Karpas-422 (cell line): ENCODE results near the gene HAO2. TPM values are rescaled to one million over a fixed set of nuclear protein-coding genes. Genes with fewer than 3 reads are reported as not detected.
"Not testable (repeated sequence)": the region's sequence is repeated elsewhere in the genome, so short reads cannot be mapped to it uniquely, and the experiment has no call there.

ENCODE experiments used
- DNase-seq: peaks from one replicate; pipeline ENCODE4 v3.0.0-alpha.2; 2015
- H2AFZ ChIP-seq: fragments of 200-600 bp; sonication (generic); 2 replicates; pipeline ENCODE4 v1.6.1; 2014; ENCODE audit warnings: antibody characterized with exemption, low read length, mixed read lengths
- H3K27ac ChIP-seq: fragments of 200-600 bp; sonication (generic); 2 replicates; pipeline ENCODE4 v1.5.1; 2014; ENCODE audit warnings: mild to moderate bottlenecking, low read length, moderate library complexity
- H3K27me3 ChIP-seq: fragments of 200-600 bp; sonication (generic); 2 replicates; pipeline ENCODE4 v1.6.1; 2014; ENCODE audit warnings: low read length, mixed read lengths
- H3K36me3 ChIP-seq: fragments of 200-600 bp; sonication (generic); 2 replicates; pipeline ENCODE4 v1.6.1; 2014; ENCODE audit warnings: low read length, mixed read lengths; ENCODE audit not compliant: insufficient read depth
- H3K4me1 ChIP-seq: fragments of 200-600 bp; sonication (generic); 2 replicates; pipeline ENCODE4 v1.6.1; 2014; ENCODE audit warnings: mild to moderate bottlenecking, low read length, mixed read lengths
- H3K4me2 ChIP-seq: fragments of 200-600 bp; sonication (generic); 2 replicates; pipeline ENCODE4 v1.6.1; 2014; ENCODE audit warnings: low read length, low read depth, mild to moderate bottlenecking; ENCODE audit not compliant: poor library complexity, severe bottlenecking
- H3K4me3 ChIP-seq: fragments of 200-600 bp; sonication (generic); 2 replicates; pipeline ENCODE4 v1.5.1; 2014; ENCODE audit warnings: mild to moderate bottlenecking, antibody characterized with exemption, low read length, mixed read lengths
- H3K79me2 ChIP-seq: fragments of 200-600 bp; sonication (generic); 2 replicates; pipeline ENCODE4 v1.6.1; 2014; ENCODE audit warnings: mild to moderate bottlenecking, low read length, mixed read lengths
- H3K9ac ChIP-seq: fragments of 200-600 bp; sonication (generic); 2 replicates; pipeline ENCODE4 v1.6.0; 2014; ENCODE audit warnings: low read length
- H3K9me2 ChIP-seq: fragments of 200-600 bp; sonication (generic), shearing (Covaris generic); replicated peaks from 2 replicates; pipeline ENCODE4 v1.6.0; 2014; ENCODE audit warnings: mild to moderate bottlenecking, low read length, moderate library complexity; ENCODE audit not compliant: insufficient read depth
- H3K9me3 ChIP-seq: fragments of 300-700, 200-600 bp; sonication (generic); 2 replicates; pipeline ENCODE4 v1.6.1; 2014; ENCODE audit warnings: low read length, mixed read lengths
- H4K20me1 ChIP-seq: fragments of 200-600 bp; sonication (generic); 2 replicates; pipeline ENCODE4 v1.6.1; 2014; ENCODE audit warnings: mild to moderate bottlenecking, antibody characterized with exemption, low read length, low read depth; ENCODE audit not compliant: insufficient read depth
- total RNA-seq: library from RNA; depleted of rRNA; stranded (reverse); fragments of >200 nt; shearing (Covaris generic); gene quantifications from 2 replicates; pipeline ENCODE4 v1.2.3, GENCODE V29; 2014; ENCODE audit warnings: low replicate concordance

The HAO2 gene
- total RNA-seq, 1 experiment from 2014 or later: not detected

GRCh38 chr1:119338004-119338403 lies 30.6 kb upstream of the HAO2 start:
- Histone ChIP-seq H3K4me2 (no peak overlapping the region), H3K9me3 (no peaks in the 10 kb centered on the region), H3K4me3 (no peak overlapping the region), H3K79me2 (no peaks in the 10 kb centered on the region), H3K9ac (no peak overlapping the region), H3K4me1 (no peaks in the 10 kb centered on the region), H4K20me1 (no peaks in the 10 kb centered on the region), H2AFZ (no peak overlapping the region), H3K36me3 (no peaks in the 10 kb centered on the region), H3K27me3 (no peaks in the 10 kb centered on the region), H3K27ac (no peak overlapping the region), H3K9me2 (no peaks in the 10 kb centered on the region)
- DNase-seq: no peak

- H3K9me3 ChIP-seq: no peaks in the 10 kb centered on the region
- H3K4me1 ChIP-seq: no peaks in the 10 kb centered on the region
- H3K27me3 ChIP-seq: no peaks in the 10 kb centered on the region
- H3K27ac ChIP-seq: no peak overlapping the region
- no peak for DNase-seq
- no peaks in the 10 kb centered on the region for H3K36me3 ChIP-seq
- H4K20me1 ChIP-seq: no peaks in the 10 kb centered on the region
- H3K9me2 ChIP-seq: no peaks in the 10 kb centered on the region
- no peak overlapping the region for H3K9ac ChIP-seq
- H3K4me2 ChIP-seq: no peak overlapping the region
- no peak overlapping the region for H2AFZ ChIP-seq
- H3K4me3 ChIP-seq: no peak overlapping the region
- H3K79me2 ChIP-seq: no peaks in the 10 kb centered on the region
These were observed 29.8 kb upstream of the HAO2 start for GRCh38 chr1:119338757-119339156.

GRCh38 chr1:119340861-119341261 lies 27.7 kb upstream of the HAO2 start:
- Histone ChIP-seq H3K27ac (no peak overlapping the region), H3K27me3 (no peaks in the 10 kb centered on the region), H3K9me3 (no peaks in the 10 kb centered on the region), H2AFZ (no peak overlapping the region), H3K79me2 (no peaks in the 10 kb centered on the region), H3K9ac (no peak overlapping the region), H4K20me1 (no peaks in the 10 kb centered on the region), H3K4me2 (no peak overlapping the region), H3K4me1 (no peaks in the 10 kb centered on the region), H3K9me2 (no peaks in the 10 kb centered on the region), H3K36me3 (no peaks in the 10 kb centered on the region), H3K4me3 (no peak overlapping the region)
- DNase-seq: no peak

GRCh38 chr1:119341372-119341947 lies 27.1 kb upstream of the HAO2 start:
- no peak overlapping the region for H3K9ac ChIP-seq
- no peaks in the 10 kb centered on the region for H4K20me1 ChIP-seq
- no peaks in the 10 kb centered on the region for H3K4me1 ChIP-seq
- H3K27ac ChIP-seq: no peak overlapping the region
- no peaks in the 10 kb centered on the region for H3K9me3 ChIP-seq
- H3K79me2 ChIP-seq: no peaks in the 10 kb centered on the region
- no peaks in the 10 kb centered on the region for H3K9me2 ChIP-seq
- no peak overlapping the region for H3K4me2 ChIP-seq
- no peaks in the 10 kb centered on the region for H3K36me3 ChIP-seq
- DNase-seq: no peak
- no peak overlapping the region for H3K4me3 ChIP-seq
- no peak overlapping the region for H2AFZ ChIP-seq
- no peaks in the 10 kb centered on the region for H3K27me3 ChIP-seq

- Histone ChIP-seq H3K27me3 (no peaks in the 10 kb centered on the region), H3K9me2 (no peaks in the 10 kb centered on the region), H3K4me2 (no peak overlapping the region), H2AFZ (no peak overlapping the region), H3K9ac (no peak overlapping the region), H3K27ac (no peak overlapping the region), H3K9me3 (no peaks in the 10 kb centered on the region), H4K20me1 (no peaks in the 10 kb centered on the region), H3K4me3 (no peak overlapping the region), H3K79me2 (no peaks in the 10 kb centered on the region), H3K4me1 (no peaks in the 10 kb centered on the region), H3K36me3 (no peaks in the 10 kb centered on the region)
- DNase-seq: no peak
These were observed 23.2 kb upstream of the HAO2 start for GRCh38 chr1:119345398-119345797.

GRCh38 chr1:119347858-119348257 lies 20.7 kb upstream of the HAO2 start:
- no peaks in the 10 kb centered on the region for H4K20me1 ChIP-seq
- no peaks in the 10 kb centered on the region for H3K27me3 ChIP-seq
- H3K36me3 ChIP-seq: no peaks in the 10 kb centered on the region
- H3K9ac ChIP-seq: no peak overlapping the region
- H3K9me3 ChIP-seq: no peaks in the 10 kb centered on the region
- H3K9me2 ChIP-seq: no peaks in the 10 kb centered on the region
- H3K4me2 ChIP-seq: no peak overlapping the region
- no peak overlapping the region for H3K27ac ChIP-seq
- no peak overlapping the region for H3K4me3 ChIP-seq
- DNase-seq: no peak
- H3K4me1 ChIP-seq: no peaks in the 10 kb centered on the region
- no peaks in the 10 kb centered on the region for H3K79me2 ChIP-seq
- H2AFZ ChIP-seq: no peak overlapping the region

- H3K27ac ChIP-seq: no peak overlapping the region
- no peak overlapping the region for H3K9ac ChIP-seq
- no peaks in the 10 kb centered on the region for H4K20me1 ChIP-seq
- no peak overlapping the region for H2AFZ ChIP-seq
- no peaks in the 10 kb centered on the region for H3K79me2 ChIP-seq
- H3K27me3 ChIP-seq: no peaks in the 10 kb centered on the region
- no peak overlapping the region for H3K4me3 ChIP-seq
- DNase-seq: no peak
- no peaks in the 10 kb centered on the region for H3K9me3 ChIP-seq
- H3K4me1 ChIP-seq: no peaks in the 10 kb centered on the region
- no peaks in the 10 kb centered on the region for H3K9me2 ChIP-seq
- no peaks in the 10 kb centered on the region for H3K36me3 ChIP-seq
- no peak overlapping the region for H3K4me2 ChIP-seq
These were observed 19.6 kb upstream of the HAO2 start for GRCh38 chr1:119348941-119349340.

- not testable (repeated sequence) for H3K9ac ChIP-seq, H3K4me2 ChIP-seq, H3K79me2 ChIP-seq, H4K20me1 ChIP-seq, DNase-seq, H3K4me3 ChIP-seq, H3K27me3 ChIP-seq, H3K4me1 ChIP-seq, H3K36me3 ChIP-seq, H3K9me2 ChIP-seq, H3K9me3 ChIP-seq, H3K27ac ChIP-seq, H2AFZ ChIP-seq
These were observed 17.7 kb upstream of the HAO2 start for GRCh38 chr1:119350866-119351265.

GRCh38 chr1:119351997-119352396 lies 16.6 kb upstream of the HAO2 start:
- H3K79me2 ChIP-seq: no peaks in the 10 kb centered on the region
- no peak overlapping the region for H3K4me2 ChIP-seq
- H3K9ac ChIP-seq: no peak overlapping the region
- H3K36me3 ChIP-seq: no peaks in the 10 kb centered on the region
- H4K20me1 ChIP-seq: no peaks in the 10 kb centered on the region
- DNase-seq: no peak
- no peaks in the 10 kb centered on the region for H3K27me3 ChIP-seq
- no peak overlapping the region for H2AFZ ChIP-seq
- no peaks in the 10 kb centered on the region for H3K4me1 ChIP-seq
- H3K4me3 ChIP-seq: no peak overlapping the region
- no peaks in the 10 kb centered on the region for H3K9me2 ChIP-seq
- no peak overlapping the region for H3K27ac ChIP-seq
- H3K9me3 ChIP-seq: no peaks in the 10 kb centered on the region
